HG03354 (cell line): ENCODE data around the gene ACER1.

ENCODE experiments used
- ATAC-seq: cut with Tn5 transposase; IDR thresholded peaks from one replicate; pipeline ENCODE4 v1.9.1; 2021; ENCODE audit warnings: mild to moderate bottlenecking; ENCODE audit not compliant: unreplicated experiment, poor library complexity, severe bottlenecking

The ACER1 gene

GRCh38 chr19:6271721-6272410 lies 61.5 kb downstream of the ACER1 start:
- no peak for ATAC-seq

DNA sequence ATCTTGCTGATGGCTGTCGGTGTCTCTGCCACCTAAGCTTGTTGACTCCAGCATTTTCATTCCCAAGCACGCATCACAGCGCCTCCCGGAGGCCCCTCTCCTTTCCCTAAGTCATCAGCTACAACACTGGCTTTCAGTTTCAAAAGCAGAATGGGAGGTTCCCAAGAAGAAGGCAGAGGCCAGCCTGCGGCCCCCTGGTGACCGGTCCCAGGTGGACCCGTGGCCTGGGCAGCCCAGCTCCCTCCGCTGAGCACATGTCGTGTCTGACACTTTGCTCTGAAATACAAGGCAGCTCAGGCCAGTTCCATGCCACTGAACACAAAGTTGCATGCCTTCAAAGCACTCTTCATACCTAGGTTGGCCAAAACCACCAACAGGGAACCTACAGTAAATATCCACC lies 62.2 kb downstream of the ACER1 start:
- ATAC-seq = no peak

DNA sequence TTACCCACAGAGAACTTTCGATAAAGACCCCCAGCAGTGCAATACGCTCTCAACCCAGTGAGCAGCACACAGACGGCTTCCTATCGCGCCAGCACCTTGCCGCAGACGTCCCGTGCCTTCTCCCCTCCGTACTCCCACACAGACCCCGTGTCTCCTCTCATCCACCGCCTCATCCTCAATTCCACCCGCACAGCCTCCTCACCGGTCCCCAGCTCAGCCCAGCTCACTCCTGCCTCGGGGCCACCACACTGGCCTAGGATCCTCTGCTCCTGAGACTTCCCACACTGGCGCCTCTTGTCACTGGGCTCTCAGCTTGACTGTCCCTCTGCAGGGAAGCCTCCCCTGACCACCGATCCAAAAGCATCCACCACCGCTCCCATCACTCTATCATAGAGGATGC lies 62.6 kb downstream of the ACER1 start:
- no peak for ATAC-seq

DNA sequence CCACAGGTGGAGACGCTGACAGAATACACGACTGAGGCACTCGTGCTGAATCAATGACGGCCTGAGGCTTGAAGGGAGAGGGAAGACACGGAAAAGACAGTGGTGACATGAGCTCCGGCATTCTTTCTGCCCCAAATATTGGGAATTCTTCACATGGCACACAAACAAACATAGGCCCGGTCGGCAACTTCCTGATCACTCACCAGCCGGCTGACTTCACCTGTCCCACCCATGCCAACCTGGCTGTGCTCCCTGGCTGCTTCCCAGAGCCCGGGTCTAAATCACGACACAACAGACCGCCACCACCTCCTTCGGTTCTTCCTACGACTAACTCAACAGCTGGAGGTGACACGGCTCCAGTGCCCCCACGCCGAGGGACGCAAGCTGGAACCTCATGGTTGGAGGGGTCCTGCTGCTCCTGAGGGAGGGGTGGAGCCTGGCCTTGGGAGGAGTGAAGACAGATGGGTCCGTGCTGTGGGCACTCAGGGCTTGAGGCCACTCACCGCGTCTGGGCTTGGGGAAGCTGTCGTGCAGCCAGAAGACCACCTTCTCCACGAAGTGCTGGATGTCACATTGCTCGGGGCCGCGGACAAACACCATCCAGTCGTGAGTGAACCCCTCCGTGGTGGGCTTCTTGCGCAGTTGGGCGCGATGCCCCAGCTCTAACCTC lies 63.2 kb downstream of the ACER1 start:
- no peak for ATAC-seq

- ATAC-seq = no peak
Observed at GRCh38 chr19:6269101-6269886, 64.1 kb downstream of the ACER1 start.

- no peak for ATAC-seq
Observed at GRCh38 chr19:6268382-6268771, 65.0 kb downstream of the ACER1 start.

- no peak for ATAC-seq
Observed at GRCh38 chr19:6267552-6268381, 65.6 kb downstream of the ACER1 start.

- ATAC-seq = no peak
Observed at GRCh38 chr19:6264803-6265202, 68.6 kb downstream of the ACER1 start.

DNA sequence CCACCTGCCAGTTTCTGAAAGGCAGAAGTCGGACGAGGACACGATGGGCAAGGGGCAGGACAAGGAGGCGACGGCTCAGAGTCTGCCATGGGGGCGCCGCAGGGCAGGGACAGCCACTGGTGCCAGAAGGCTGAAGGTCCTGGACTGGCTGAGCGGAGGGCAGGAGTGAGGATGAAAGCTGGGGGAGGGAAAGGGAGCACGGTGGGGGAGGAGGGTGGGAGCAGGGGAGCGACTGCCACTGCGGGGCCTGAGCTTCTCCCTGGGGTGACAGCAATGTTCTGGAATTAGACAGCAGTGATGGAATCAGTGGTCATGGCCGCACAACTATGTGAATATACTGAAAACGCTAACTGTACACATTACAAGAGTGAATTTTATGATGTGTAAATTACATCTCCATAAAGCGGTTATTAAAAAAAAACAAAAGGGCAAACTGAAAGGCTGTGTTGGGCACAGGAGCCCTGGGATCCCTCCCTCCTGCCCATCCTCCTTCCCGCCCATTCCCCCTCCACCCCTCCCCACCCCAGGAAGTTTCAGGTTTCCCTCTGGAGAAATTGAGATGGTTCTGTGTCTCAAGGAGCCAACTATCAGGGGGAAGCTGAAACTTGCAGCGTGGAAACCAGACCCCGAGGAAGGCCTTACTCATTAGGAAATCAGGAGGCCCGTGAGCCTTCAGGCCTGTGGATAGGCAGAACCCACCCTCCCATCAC lies 69.5 kb downstream of the ACER1 start:
- no peak for ATAC-seq

DNA sequence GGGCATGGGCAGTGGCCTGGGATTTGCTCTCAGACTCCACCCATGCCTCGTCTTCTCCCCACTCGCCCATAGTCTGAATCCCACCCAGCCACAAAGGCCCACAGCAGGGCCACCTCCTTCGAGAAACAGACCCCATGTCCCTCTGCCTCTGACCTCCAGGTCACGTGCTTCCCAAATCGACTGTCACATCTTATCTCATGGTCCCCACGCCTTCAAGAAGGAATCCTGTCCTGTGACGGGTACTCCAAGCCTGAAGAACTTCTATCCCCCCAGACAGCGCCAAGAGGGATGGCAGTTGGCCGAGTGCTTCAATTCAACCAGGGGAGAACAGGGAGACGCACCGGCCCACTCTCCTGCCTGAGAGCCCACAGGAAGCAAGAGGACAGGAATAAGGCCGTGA lies 70.1 kb downstream of the ACER1 start:
- ATAC-seq = no peak

- no peak for ATAC-seq
Observed at GRCh38 chr19:6262519-6262918, 70.9 kb downstream of the ACER1 start.

- ATAC-seq = no peak
Observed at GRCh38 chr19:6261883-6262282, 71.5 kb downstream of the ACER1 start.

DNA sequence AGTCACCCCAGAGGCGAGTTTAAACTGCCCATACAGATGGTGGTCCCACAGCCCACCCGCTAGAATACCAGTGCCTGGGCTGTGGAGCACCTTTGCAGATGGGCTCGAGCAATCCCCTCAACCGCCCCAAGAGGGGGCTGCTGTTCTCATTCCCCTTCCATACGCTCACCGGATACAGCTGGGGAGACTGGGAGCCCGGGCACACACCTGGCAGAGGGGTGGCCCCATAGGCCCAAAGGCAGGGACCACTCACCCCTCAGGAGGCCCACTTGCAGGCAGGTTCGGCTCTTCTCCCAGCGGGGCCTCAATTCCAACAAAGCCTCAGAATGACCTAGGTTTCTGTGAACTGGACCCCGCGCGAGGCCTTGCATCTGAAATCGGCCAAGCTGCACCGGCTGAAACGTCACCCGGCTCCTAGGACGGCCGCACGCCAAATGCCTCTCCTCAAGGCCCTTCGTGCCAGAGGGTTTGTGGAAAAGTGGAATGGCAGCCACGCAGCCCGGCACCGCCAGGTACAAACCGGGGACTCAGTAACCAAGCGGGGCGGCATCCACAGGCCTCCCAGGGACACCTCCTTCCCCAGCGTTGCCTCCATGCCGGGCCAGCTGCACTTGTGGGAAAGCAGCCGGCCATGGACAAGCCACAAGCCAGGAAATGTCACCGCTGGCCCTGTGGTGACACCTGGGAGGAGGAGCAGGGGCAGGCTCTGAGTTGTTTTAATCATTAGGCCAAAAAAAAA lies 72.3 kb downstream of the ACER1 start:
- ATAC-seq = no peak

- ATAC-seq = no peak
Observed at GRCh38 chr19:6260376-6260775, 73.0 kb downstream of the ACER1 start.

GRCh38 chr19:6259312-6259861 lies 74.0 kb downstream of the ACER1 start:
- no peak for ATAC-seq

DNA sequence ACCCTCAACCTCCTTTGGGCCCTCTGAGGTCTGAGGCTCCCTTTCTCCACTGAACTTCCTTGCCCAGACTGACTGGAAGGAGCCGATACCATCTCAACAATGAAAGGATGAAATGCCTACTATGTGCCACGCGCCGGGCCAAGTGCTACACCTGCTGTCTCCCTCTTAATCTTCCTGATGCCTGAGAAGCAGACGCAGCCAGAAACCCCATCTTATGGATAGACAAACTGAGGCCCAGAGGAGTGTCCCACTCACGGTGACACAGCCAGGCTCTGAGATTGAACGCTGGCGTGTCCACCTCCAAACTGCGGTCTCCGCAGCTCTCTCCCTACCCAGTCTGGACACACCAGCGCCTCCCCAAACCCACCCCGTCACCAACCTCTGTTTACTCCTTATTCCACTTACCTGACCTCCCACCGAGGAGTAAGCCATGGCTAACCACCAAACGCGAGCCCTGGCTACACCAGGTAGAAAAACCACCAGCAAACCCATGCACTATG lies 74.5 kb downstream of the ACER1 start:
- ATAC-seq = no peak
